GM12878 (cell line): ENCODE results near the gene ATF7IP. TPM values are rescaled to one million over a fixed set of nuclear protein-coding genes. Genes with fewer than 3 reads are reported as not detected.

Experiments
- ATAC-seq: fragments of 200-7000 bp; cut with Tn5 transposase; 3 replicates; pipeline ENCODE4 v1.9.1; 2020; ENCODE audit warnings: mild to moderate bottlenecking, moderate library complexity
- BruUV-seq: library from RNA; stranded (reverse); fragments of 400-500 nt; replicated peaks from 2 replicates; lab custom pipeline; 2021; lab: Mats Ljungman, UMichigan
- CTCF ChIA-PET: fragments of 300-600 bp; sonication (Branson Sonifier 250); formaldehyde crosslinking; extraction: SDS; loops from one replicate; lab custom pipeline; 2021; ENCODE audit warnings: inconsistent platforms; lab: Yijun Ruan, JAX
- POLR2A ChIA-PET: fragments of 350-600 bp; formaldehyde crosslinking; extraction: SDS; loops from one replicate; lab custom pipeline; 2021; ENCODE audit warnings: inconsistent platforms; lab: Charles Lee
- RAD21 ChIA-PET: fragments of 300-600 bp; sonication (Branson Sonifier 250); formaldehyde crosslinking; loops from one replicate; lab custom pipeline; 2023; ENCODE audit warnings: antibody characterized with exemption; ENCODE audit not compliant: unreplicated experiment; lab: Charles Lee
- SMC1A ChIA-PET: fragments of 300-600 bp; sonication (Branson Sonifier 250); formaldehyde crosslinking; loops from one replicate; lab custom pipeline; 2023; ENCODE audit not compliant: unreplicated experiment, uncharacterized antibody; lab: Charles Lee
- DNase-seq: peaks from one replicate; pipeline ENCODE4 v3.0.0-alpha.2; 2011; ENCODE audit warnings: low read depth, low spot score
- FAIRE-seq: peaks from 3 replicates; lab custom pipeline; 2011; peaks lifted over from hg19 to GRCh38; lab: Jason Lieb, UNC
- H2AFZ ChIP-seq: 2 replicates; pipeline ENCODE4 v1.6.0; 2011; ENCODE audit warnings: low read depth, low read length, control low read depth; ENCODE audit not compliant: control insufficient read depth
- H3K27ac ChIP-seq: 2 replicates; pipeline ENCODE4 v1.5.1; 2011; ENCODE audit warnings: control low read depth; ENCODE audit not compliant: control insufficient read depth, insufficient read depth
- H3K27me3 ChIP-seq, 2 experiments: replicated peaks in 1 of 2; 2 replicates each; pipeline versions ENCODE4 v1.6.0 to v1.6.1; 2011; ENCODE audit warnings: low read length in 1 of 2; ENCODE audit not compliant: control insufficient read depth in 2 of 2, insufficient read depth in 2 of 2
- H3K36me3 ChIP-seq, 2 experiments: 2 replicates each; pipeline ENCODE4 v1.5.1; 2011; ENCODE audit warnings: low read length in 1 of 2; ENCODE audit not compliant: control insufficient read depth in 2 of 2, insufficient read depth in 2 of 2
- H3K4me1 ChIP-seq: 2 replicates; pipeline ENCODE4 v1.6.1; 2011; ENCODE audit warnings: mild to moderate bottlenecking, low read length, moderate library complexity, mixed read lengths; ENCODE audit not compliant: control insufficient read depth, insufficient read depth
- H3K4me2 ChIP-seq: 2 replicates; pipeline ENCODE4 v1.6.0; 2011; ENCODE audit warnings: control low read depth; ENCODE audit not compliant: control insufficient read depth, insufficient read depth
- H3K4me3 ChIP-seq: fragments of 200-600 bp; sonication (generic); 2 replicates; pipeline ENCODE4 v1.5.1; 2016
- H3K79me2 ChIP-seq: 2 replicates; pipeline ENCODE4 v1.6.0; 2011; ENCODE audit warnings: low read length; ENCODE audit not compliant: control insufficient read depth, insufficient read depth
- H3K9ac ChIP-seq: 2 replicates; pipeline ENCODE4 v1.8.0; 2011; ENCODE audit warnings: low read length, control low read depth, mixed read lengths; ENCODE audit not compliant: control insufficient read depth, insufficient read depth
- H3K9me3 ChIP-seq: replicated peaks from 3 replicates; pipeline ENCODE4 v1.5.1; 2011; ENCODE audit warnings: mild to moderate bottlenecking, low read length; ENCODE audit not compliant: control insufficient read depth, insufficient read depth
- H4K20me1 ChIP-seq: 2 replicates; pipeline ENCODE4 v1.6.0; 2011; ENCODE audit not compliant: control insufficient read depth, insufficient read depth
- ATF2 ChIP-seq: IDR thresholded peaks from 2 replicates; pipeline ENCODE4 v1.6.1; 2012; ENCODE audit warnings: low read length, inconsistent platforms
- DPF2 ChIP-seq: fragments of 450-650 bp; IDR thresholded peaks from 2 replicates; pipeline ENCODE4 v1.6.1; 2017; ENCODE audit warnings: mild to moderate bottlenecking
- IRF5 ChIP-seq: fragments of 450-650 bp; IDR thresholded peaks from 2 replicates; pipeline ENCODE4 v1.6.1; 2017; ENCODE audit warnings: borderline replicate concordance
- RB1 ChIP-seq: fragments of 450-650 bp; formaldehyde crosslinking; IDR thresholded peaks from 2 replicates; pipeline ENCODE4 v1.6.1; 2017; ENCODE audit warnings: mild to moderate bottlenecking, borderline replicate concordance
- RCOR1 ChIP-seq: conservative IDR thresholded peaks from 2 replicates; pipeline ENCODE4 v1.6.1; 2012; ENCODE audit warnings: low read depth, low read length, improper control_type of control experiment
- TCF3 ChIP-seq: IDR thresholded peaks from 2 replicates; pipeline ENCODE4 v1.6.1; 2012; ENCODE audit warnings: low read depth, mild to moderate bottlenecking, low read length, borderline replicate concordance; ENCODE audit not compliant: insufficient read depth
- ZBED1 ChIP-seq: IDR thresholded peaks from 2 replicates; pipeline ENCODE4 v1.6.1; 2016; ENCODE audit warnings: borderline replicate concordance
- ZNF622 ChIP-seq: fragments of 450-650 bp; IDR thresholded peaks from 2 replicates; pipeline ENCODE4 v1.6.1; 2017; ENCODE audit warnings: mild to moderate bottlenecking, inconsistent platforms
- WGBS: methylation state at CpG from one replicate; pipeline ENCODE4 v1.1.6; 2016; ENCODE audit warnings: low lambda C conversion rate; ENCODE audit not compliant: insufficient replicate concordance, insufficient coverage; ENCODE audit errors: missing lambda C conversion rate; 5-methylcytosine and 5-hydroxymethylcytosine counted together
- in situ Hi-C: fragments of 300-500 bp; cut with MboI; formaldehyde crosslinking; loops from 9 replicates; pipeline ENCODE4 v1.14.3; 2018; ENCODE audit warnings: mixed read lengths
- intact Hi-C: fragments of 100-400 bp; cut with micrococcal nuclease; formaldehyde crosslinking; loops from one replicate; pipeline ENCODE4 v1.14.2; 2022; ENCODE audit not compliant: unreplicated experiment
- polyA plus RNA-seq, 11 experiments: library from polyadenylated mRNA; depleted of rRNA in 4 of 11; unstranded in 6 of 11; stranded (reverse) in 5 of 11; fragments of >200 nt; fragmentation: Nextera tagmentation in 4 of 11; fragmentation: Illumina TruSeq in 1 of 11; extraction: Ambion mirVana in 4 of 11; extraction: Trizol in 1 of 11; gene quantifications; 1 replicate in 1 of 11; 2 replicates in 10 of 11; pipeline versions ENCODE4 v1.2.1 to v1.2.3, GENCODE V29; 2011 to 2016; ENCODE audit warnings: inconsistent platforms in 2 of 11, missing spikeins in 2 of 11, low read depth in 1 of 11
- total RNA-seq, 4 experiments: library from RNA; depleted of rRNA in 3 of 4; stranded (reverse); fragments of >200 nt in 3 of 4; fragmentation: Illumina TruSeq in 1 of 4; extraction: Trizol in 1 of 4; gene quantifications; 2 replicates each; pipeline versions ENCODE4 v1.2.1 to v1.2.3, GENCODE V29; 2013 to 2021
- TF ChIP-seq, protein P1 (sequence below): fragments of 450-650 bp; conservative IDR thresholded peaks from 2 replicates; pipeline ENCODE4 v1.6.1; 2017; ENCODE audit warnings: mild to moderate bottlenecking, moderate library complexity
- TF ChIP-seq, protein P2 (sequence below): IDR thresholded peaks from 2 replicates; pipeline ENCODE4 v1.6.1; 2011; ENCODE audit warnings: low read depth, mild to moderate bottlenecking, low read length, moderate library complexity, borderline replicate concordance; ENCODE audit errors: extremely low read depth
- TF ChIP-seq, protein P3 (sequence below): IDR thresholded peaks from 2 replicates; pipeline ENCODE4 v1.6.1; 2012; ENCODE audit warnings: improper control_type of control experiment, low read depth, low read length; ENCODE audit not compliant: insufficient replicate concordance
- TF ChIP-seq, protein P4 (sequence below): fragments of 450-650 bp; IDR thresholded peaks from 2 replicates; pipeline ENCODE4 v1.6.1; 2017; ENCODE audit warnings: mild to moderate bottlenecking

ATF7IP gene
- total and polyA plus RNA-seq, 10 of the 15 experiments (the other 5 are each of a cell fraction or from before 2014, with no cell fraction given) = 6.2 to 66.6 (median 29.3) TPM

- ChIA-PET POLR2A (no interaction called here), SMC1A (no interaction called here), CTCF (no interaction called here), RAD21 (no interaction called here)
- no peak overlapping the region for H2AFZ ChIP-seq
- peaks cover 0 to 24% of the 10 kb centered on the region in 2 experiments for H3K36me3 ChIP-seq
- no peak overlapping the region for H3K4me3 ChIP-seq
- no peak overlapping the region for H3K4me2 ChIP-seq
- H3K9ac ChIP-seq = no peak overlapping the region
- no peaks in the 10 kb centered on the region for H4K20me1 ChIP-seq
- no peak overlapping the region for H3K27ac ChIP-seq
- FAIRE-seq (no peak), ATAC-seq (no peak), DNase-seq (no peak)
- BruUV-seq = no TSS peak
- H3K79me2 ChIP-seq = no peaks in the 10 kb centered on the region
- H3K4me1 ChIP-seq = no peaks in the 10 kb centered on the region
- intact Hi-C loops (no loop called here), in situ Hi-C loops (loop anchor here (25.0 kb wide), 1 partner anchor 234 kb away; no protein-coding TSS in a partner anchor)
- peaks cover 31% of the 10 kb centered on the region for H3K9me3 ChIP-seq
- 100% methylated on average over 1 of the region's 1 CpG for WGBS
- no peaks in the 10 kb centered on the region for H3K27me3 ChIP-seq
- TF ChIP-seq, protein P1, sequence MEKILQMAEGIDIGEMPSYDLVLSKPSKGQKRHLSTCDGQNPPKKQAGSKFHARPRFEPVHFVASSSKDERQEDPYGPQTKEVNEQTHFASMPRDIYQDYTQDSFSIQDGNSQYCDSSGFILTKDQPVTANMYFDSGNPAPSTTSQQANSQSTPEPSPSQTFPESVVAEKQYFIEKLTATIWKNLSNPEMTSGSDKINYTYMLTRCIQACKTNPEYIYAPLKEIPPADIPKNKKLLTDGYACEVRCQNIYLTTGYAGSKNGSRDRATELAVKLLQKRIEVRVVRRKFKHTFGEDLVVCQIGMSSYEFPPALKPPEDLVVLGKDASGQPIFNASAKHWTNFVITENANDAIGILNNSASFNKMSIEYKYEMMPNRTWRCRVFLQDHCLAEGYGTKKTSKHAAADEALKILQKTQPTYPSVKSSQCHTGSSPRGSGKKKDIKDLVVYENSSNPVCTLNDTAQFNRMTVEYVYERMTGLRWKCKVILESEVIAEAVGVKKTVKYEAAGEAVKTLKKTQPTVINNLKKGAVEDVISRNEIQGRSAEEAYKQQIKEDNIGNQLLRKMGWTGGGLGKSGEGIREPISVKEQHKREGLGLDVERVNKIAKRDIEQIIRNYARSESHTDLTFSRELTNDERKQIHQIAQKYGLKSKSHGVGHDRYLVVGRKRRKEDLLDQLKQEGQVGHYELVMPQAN = no peak
- TF ChIP-seq ZNF622 (no peak), ATF2 (no peak), ZBED1 (no peak), RCOR1 (no peak), IRF5 (no peak), TCF3 (no peak), DPF2 (no peak), RB1 (no peak)
- TF ChIP-seq, protein P2, sequence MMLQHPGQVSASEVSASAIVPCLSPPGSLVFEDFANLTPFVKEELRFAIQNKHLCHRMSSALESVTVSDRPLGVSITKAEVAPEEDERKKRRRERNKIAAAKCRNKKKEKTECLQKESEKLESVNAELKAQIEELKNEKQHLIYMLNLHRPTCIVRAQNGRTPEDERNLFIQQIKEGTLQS = no peak
- TF ChIP-seq, protein P3, sequence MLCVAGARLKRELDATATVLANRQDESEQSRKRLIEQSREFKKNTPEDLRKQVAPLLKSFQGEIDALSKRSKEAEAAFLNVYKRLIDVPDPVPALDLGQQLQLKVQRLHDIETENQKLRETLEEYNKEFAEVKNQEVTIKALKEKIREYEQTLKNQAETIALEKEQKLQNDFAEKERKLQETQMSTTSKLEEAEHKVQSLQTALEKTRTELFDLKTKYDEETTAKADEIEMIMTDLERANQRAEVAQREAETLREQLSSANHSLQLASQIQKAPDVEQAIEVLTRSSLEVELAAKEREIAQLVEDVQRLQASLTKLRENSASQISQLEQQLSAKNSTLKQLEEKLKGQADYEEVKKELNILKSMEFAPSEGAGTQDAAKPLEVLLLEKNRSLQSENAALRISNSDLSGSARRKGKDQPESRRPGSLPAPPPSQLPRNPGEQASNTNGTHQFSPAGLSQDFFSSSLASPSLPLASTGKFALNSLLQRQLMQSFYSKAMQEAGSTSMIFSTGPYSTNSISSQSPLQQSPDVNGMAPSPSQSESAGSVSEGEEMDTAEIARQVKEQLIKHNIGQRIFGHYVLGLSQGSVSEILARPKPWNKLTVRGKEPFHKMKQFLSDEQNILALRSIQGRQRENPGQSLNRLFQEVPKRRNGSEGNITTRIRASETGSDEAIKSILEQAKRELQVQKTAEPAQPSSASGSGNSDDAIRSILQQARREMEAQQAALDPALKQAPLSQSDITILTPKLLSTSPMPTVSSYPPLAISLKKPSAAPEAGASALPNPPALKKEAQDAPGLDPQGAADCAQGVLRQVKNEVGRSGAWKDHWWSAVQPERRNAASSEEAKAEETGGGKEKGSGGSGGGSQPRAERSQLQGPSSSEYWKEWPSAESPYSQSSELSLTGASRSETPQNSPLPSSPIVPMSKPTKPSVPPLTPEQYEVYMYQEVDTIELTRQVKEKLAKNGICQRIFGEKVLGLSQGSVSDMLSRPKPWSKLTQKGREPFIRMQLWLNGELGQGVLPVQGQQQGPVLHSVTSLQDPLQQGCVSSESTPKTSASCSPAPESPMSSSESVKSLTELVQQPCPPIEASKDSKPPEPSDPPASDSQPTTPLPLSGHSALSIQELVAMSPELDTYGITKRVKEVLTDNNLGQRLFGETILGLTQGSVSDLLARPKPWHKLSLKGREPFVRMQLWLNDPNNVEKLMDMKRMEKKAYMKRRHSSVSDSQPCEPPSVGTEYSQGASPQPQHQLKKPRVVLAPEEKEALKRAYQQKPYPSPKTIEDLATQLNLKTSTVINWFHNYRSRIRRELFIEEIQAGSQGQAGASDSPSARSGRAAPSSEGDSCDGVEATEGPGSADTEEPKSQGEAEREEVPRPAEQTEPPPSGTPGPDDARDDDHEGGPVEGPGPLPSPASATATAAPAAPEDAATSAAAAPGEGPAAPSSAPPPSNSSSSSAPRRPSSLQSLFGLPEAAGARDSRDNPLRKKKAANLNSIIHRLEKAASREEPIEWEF = no peak
- TF ChIP-seq, protein P4, sequence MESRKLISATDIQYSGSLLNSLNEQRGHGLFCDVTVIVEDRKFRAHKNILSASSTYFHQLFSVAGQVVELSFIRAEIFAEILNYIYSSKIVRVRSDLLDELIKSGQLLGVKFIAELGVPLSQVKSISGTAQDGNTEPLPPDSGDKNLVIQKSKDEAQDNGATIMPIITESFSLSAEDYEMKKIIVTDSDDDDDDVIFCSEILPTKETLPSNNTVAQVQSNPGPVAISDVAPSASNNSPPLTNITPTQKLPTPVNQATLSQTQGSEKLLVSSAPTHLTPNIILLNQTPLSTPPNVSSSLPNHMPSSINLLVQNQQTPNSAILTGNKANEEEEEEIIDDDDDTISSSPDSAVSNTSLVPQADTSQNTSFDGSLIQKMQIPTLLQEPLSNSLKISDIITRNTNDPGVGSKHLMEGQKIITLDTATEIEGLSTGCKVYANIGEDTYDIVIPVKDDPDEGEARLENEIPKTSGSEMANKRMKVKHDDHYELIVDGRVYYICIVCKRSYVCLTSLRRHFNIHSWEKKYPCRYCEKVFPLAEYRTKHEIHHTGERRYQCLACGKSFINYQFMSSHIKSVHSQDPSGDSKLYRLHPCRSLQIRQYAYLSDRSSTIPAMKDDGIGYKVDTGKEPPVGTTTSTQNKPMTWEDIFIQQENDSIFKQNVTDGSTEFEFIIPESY = no peak
Observed at GRCh38 chr12:14471497-14471896, 106.0 kb downstream of the ATF7IP start.
